Upper lobe of left lung (tissue), 6 donors: ENCODE data around the gene EIF2S3. TPM values are rescaled to one million over a fixed set of nuclear protein-coding genes. Genes with fewer than 3 reads are reported as not detected.
A peak's percentile ranks its signal among the peaks of the same experiment; 100 is the strongest.
"Not testable (repeated sequence)": the region's sequence is repeated elsewhere in the genome, so short reads cannot be mapped to it uniquely, and the experiment has no call there.

ENCODE experiments used
- ATAC-seq, 2 donors: fragments of 200-7000 bp; cut with Tn5 transposase; one replicate each; pipeline ENCODE4 v1.9.1; 2022; ENCODE audit warnings: mild to moderate bottlenecking in 2 of 2, moderate library complexity in 2 of 2; ENCODE audit not compliant: low FRiP score in 2 of 2
- DNase-seq, 2 donors: peaks; one replicate each; pipeline ENCODE4 v3.0.0-alpha.2; 2019 to 2020
- H3K27ac ChIP-seq, 4 donors: fragments of 200-600 bp; sonication (generic); one replicate each; pipeline ENCODE4 v1.5.1; 2016 to 2019
- H3K27me3 ChIP-seq, 4 donors: fragments of 200-600 bp; sonication (generic); one replicate each; pipeline ENCODE4 v1.5.1; 2017 to 2019
- H3K36me3 ChIP-seq, 4 donors: fragments of 200-600 bp; sonication (generic); one replicate each; pipeline ENCODE4 v1.5.1; 2016 to 2019
- H3K4me1 ChIP-seq, 4 donors: fragments of 200-600 bp; sonication (generic); one replicate each; pipeline ENCODE4 v1.5.1; 2018 to 2019
- H3K4me3 ChIP-seq, 4 donors: fragments of 200-600 bp; sonication (generic); one replicate each; pipeline ENCODE4 v1.5.1; 2017 to 2019; ENCODE audit warnings: mild to moderate bottlenecking in 2 of 4, moderate library complexity in 1 of 4
- H3K9me3 ChIP-seq, 4 donors: fragments of 200-600 bp; sonication (generic); one replicate each; pipeline ENCODE4 v1.5.1; 2018 to 2019
- EP300 ChIP-seq, 4 donors: sonication (generic); formaldehyde crosslinking; IDR thresholded peaks; one replicate each; pipeline ENCODE4 v1.5.1; 2017; ENCODE audit warnings: antibody characterized with exemption in 4 of 4, control low read depth in 2 of 4
- POLR2A ChIP-seq, 4 donors: fragments of 450-650 bp; IDR thresholded peaks; one replicate each; pipeline ENCODE4 v1.5.1; 2016 to 2017; ENCODE audit warnings: antibody characterized with exemption in 4 of 4, mild to moderate bottlenecking in 2 of 4
- POLR2AphosphoS5 ChIP-seq, 2 donors: sonication (generic); formaldehyde crosslinking; IDR thresholded peaks; one replicate each; pipeline ENCODE4 v1.5.1; 2017; ENCODE audit warnings: antibody characterized with exemption in 2 of 2
- WGBS, 2 donors: methylation state at CpG; one replicate each; pipeline ENCODE4 v1.1.5; 2017 to 2018; 5-methylcytosine and 5-hydroxymethylcytosine counted together
- total RNA-seq, 6 donors: library from RNA; depleted of rRNA in 4 of 6; stranded (reverse); fragments of >200 nt in 4 of 6; gene quantifications; one replicate each; pipeline versions ENCODE4 v1.1.0 to v1.2.1, GENCODE V29; 2016 to 2021
- TF ChIP-seq, protein P1 (sequence below), 6 experiments: fragments of 450-650 bp in 4 of 6; fragments of 200-600 bp in 2 of 6; sonication (generic) in 2 of 6; IDR thresholded peaks; one replicate each; pipeline ENCODE4 v1.5.1; 2016 to 2019; ENCODE audit warnings: antibody characterized with exemption in 6 of 6
- donor health status: DM: no; HTN: no; CAD: no; lungs with moderate emphysema.
- donor health status: DM: no; HTN: yes; CAD: no; lungs with severe emphysema.

Gene EIF2S3
- total RNA-seq, 6 donors from 2014 or later = 65.0 to 161 (median 104) TPM

DNA sequence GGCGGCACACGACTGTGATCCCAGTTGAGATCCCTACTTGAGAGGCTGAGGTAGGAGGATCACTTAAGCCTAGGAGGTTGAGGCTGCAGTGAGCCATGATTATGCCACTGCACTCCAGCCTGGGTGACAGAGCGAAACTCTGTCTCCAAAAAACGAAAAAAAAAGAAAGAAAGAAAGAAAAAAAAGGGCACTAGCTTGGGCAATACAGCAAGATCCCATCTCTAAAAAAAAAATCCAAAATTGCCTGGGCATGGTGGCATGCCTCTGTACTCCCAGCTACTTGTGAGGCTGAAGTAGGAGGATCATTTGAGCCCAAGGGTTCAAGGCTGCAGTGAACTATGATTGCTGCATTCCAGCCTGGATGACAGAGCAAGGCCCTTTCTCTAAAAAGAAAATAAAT, 17.0 kb upstream of the EIF2S3 start:
- no peaks in the 10 kb centered on the region for H3K36me3 ChIP-seq
- TF ChIP-seq EP300 (IDR thresholded peaks at IDR 0.05) = no peak
- TF ChIP-seq POLR2A (IDR thresholded peaks at IDR 0.05) = no peak
- no peak for TF ChIP-seq POLR2AphosphoS5 (IDR thresholded peaks at IDR 0.05)
- no peaks in the 10 kb centered on the region for H3K4me1 ChIP-seq
- no peak for DNase-seq
- H3K27ac ChIP-seq = no peak overlapping the region
- H3K4me3 ChIP-seq = no peak overlapping the region
- no peak for ATAC-seq
- H3K27me3 ChIP-seq = no peaks in the 10 kb centered on the region
- H3K9me3 ChIP-seq = no peaks in the 10 kb centered on the region
- 79 to 81% methylated on average over 4 of the region's 4 CpGs for WGBS, 2 donors

DNA sequence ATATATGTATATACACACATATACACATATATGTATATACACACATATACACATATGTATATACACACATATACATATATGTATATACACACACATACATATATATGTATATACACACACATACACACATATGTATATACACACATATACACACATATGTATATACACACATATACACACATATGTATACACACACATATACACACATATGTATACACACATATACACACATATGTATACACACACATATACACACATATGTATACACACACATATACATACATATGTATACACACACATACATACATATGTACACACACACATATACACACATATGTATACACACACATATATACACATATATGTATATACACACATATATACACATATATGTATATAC, 8.7 kb upstream of the EIF2S3 start:
- H3K27me3 ChIP-seq, H3K4me3 ChIP-seq, ATAC-seq, DNase-seq, H3K27ac ChIP-seq, H3K9me3 ChIP-seq, H3K36me3 ChIP-seq, H3K4me1 ChIP-seq: not testable (repeated sequence)

DNA sequence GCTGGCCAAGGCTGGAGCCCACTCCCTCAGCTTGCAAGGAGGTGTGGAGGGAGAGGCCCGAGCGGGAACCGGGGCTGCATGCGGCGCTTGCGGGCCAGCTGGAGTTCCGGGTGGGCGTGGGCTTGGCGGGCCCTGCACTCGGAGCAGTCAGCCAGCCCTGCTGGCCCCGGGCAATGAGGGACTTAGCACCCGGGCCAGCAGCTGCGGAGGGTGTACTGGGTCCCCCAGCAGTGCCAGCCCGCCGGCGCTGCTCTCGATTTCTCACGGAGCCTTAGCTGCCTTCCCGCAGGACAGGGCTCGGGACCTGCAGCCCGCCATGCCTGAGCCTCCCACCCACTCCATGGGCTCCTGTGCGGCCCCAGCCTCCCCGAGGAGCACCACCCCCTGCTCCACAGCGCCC, 5.1 kb upstream of the EIF2S3 start:
- not testable (repeated sequence) for H3K4me3 ChIP-seq, H3K27ac ChIP-seq, ATAC-seq, H3K9me3 ChIP-seq, H3K36me3 ChIP-seq, H3K27me3 ChIP-seq, H3K4me1 ChIP-seq
- DNase-seq = peak in 1 of 2 donors; percentile 52
- 96 to 100% methylated on average over 3 to 17 of the region's 24 CpGs for whole genome bisulfite sequencing, 2 donors

DNA sequence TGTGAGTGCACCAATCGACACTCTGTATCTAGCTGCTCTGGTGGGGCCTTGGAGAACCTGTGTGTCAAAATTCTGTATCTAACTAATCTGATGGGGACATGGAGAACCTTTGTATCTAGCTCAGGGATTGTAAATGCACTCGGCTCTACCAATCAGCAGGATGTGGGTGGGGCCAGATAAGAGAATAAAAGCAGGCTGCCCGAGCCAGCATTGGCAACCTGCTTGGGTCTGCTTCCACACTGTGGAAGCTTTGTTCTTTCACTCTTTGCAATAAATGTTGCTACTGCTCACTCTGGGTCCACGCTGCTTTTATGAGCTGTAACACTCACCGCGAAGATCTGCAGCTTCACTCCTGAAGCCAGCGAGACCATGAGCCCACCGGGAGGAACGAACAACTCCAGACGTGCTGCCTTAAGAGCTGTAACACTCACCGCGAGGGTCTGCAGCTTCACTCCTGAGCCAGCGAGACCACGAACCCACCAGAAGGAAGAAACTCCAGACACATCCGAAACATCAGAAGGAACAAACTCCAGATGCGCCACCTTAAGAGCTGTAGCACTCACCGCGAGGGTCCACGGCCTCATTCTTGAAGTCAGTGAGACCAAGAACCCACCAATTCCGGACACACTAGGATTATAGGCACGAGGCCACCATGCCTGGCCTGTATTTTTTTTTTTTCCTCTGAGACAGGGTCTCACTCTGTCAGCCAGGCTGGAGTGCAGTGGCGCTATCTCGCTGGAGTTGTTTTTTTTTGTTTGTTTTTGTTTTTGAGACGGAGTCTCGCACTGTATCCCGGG, 4.0 kb upstream of the EIF2S3 start:
- H3K9me3 ChIP-seq, ATAC-seq, H3K36me3 ChIP-seq, DNase-seq, H3K27me3 ChIP-seq, H3K4me3 ChIP-seq, H3K4me1 ChIP-seq, H3K27ac ChIP-seq: not testable (repeated sequence)
- 79 to 83% methylated on average over 10 to 26 of the region's 26 CpGs for WGBS, 2 donors

DNA sequence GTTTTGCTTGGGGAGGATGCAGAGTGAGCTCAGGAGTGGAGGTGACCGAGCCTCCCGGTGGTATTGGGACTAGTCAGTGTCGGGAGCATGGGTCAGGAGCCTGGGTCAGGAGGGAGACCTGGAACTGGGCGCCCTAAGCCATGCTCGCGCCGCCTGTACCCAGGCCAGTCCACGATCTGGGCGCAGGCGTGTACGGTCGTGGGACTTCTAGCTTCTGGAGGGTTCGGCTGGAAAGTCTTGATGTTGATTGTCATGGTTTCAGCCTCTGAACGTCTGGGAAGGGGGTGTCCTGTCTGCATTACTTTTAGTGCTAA, 244 bp downstream of the EIF2S3 start:
- DNase-seq (no peak), ATAC-seq (peak; percentile 46 to 81)
- Histone ChIP-seq H3K4me3 (peak overlapping the region in 3 of 4 donors; percentile 75 to 92 (median 75)), H3K27ac (peak overlapping the region; percentile 90 to 93 (median 91)), H3K9me3 (no peaks in the 10 kb centered on the region), H3K36me3 (peaks cover 0 to 33% (median 11%) of the 10 kb centered on the region in 4 donors), H3K4me1 (peaks cover 0 to 7% (median 4%) of the 10 kb centered on the region in 4 donors), H3K27me3 (no peaks in the 10 kb centered on the region)
- no peak for TF ChIP-seq POLR2AphosphoS5 (IDR thresholded peaks at IDR 0.05)
- TF ChIP-seq, protein P1, sequence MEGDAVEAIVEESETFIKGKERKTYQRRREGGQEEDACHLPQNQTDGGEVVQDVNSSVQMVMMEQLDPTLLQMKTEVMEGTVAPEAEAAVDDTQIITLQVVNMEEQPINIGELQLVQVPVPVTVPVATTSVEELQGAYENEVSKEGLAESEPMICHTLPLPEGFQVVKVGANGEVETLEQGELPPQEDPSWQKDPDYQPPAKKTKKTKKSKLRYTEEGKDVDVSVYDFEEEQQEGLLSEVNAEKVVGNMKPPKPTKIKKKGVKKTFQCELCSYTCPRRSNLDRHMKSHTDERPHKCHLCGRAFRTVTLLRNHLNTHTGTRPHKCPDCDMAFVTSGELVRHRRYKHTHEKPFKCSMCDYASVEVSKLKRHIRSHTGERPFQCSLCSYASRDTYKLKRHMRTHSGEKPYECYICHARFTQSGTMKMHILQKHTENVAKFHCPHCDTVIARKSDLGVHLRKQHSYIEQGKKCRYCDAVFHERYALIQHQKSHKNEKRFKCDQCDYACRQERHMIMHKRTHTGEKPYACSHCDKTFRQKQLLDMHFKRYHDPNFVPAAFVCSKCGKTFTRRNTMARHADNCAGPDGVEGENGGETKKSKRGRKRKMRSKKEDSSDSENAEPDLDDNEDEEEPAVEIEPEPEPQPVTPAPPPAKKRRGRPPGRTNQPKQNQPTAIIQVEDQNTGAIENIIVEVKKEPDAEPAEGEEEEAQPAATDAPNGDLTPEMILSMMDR (IDR thresholded peaks at IDR 0.05) = no peak
- no peak for TF ChIP-seq EP300 (IDR thresholded peaks at IDR 0.05)
- no peak for TF ChIP-seq POLR2A (IDR thresholded peaks at IDR 0.05)
- WGBS, 2 donors = 8% methylated on average over 14 of the region's 14 CpGs; no CpG with 5 or more reads in 1 of the 2 donors

DNA sequence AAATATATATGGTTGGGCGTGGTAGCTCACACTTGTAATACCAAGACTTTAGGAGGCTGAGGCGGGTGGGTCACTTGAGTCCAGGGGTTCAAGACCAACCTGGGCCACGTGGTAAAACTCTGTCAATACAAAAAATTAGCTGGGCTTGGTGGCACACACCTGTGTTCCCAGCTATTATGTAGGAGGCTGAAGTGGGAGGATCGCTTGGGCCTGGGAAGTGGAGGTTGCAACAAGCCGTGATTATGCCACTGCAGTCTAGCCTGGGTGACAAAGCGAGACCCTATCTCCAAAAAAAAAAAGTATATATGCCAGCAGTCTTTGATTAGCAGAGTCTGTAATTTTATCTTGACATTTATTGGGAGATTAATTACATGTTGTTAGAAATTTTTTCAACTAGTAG, 8.7 kb downstream of the EIF2S3 start:
- no peak for ATAC-seq
- Histone ChIP-seq H3K27ac (no peak overlapping the region), H3K36me3 (peaks cover 3 to 100% (median 44%) of the 10 kb centered on the region in 4 donors), H3K27me3 (no peaks in the 10 kb centered on the region), H3K4me3 (no peak overlapping the region), H3K4me1 (peaks cover 0 to 5% (median 0%) of the 10 kb centered on the region in 4 donors), H3K9me3 (no peaks in the 10 kb centered on the region)
- TF ChIP-seq EP300 (IDR thresholded peaks at IDR 0.05) = no peak
- TF ChIP-seq POLR2AphosphoS5 (IDR thresholded peaks at IDR 0.05) = no peak
- TF ChIP-seq, protein P1 (IDR thresholded peaks at IDR 0.05) = no peak
- TF ChIP-seq POLR2A (IDR thresholded peaks at IDR 0.05) = no peak
- no peak for DNase-seq
- 92 to 96% methylated on average over 6 of the region's 6 CpGs for WGBS, 2 donors

DNA sequence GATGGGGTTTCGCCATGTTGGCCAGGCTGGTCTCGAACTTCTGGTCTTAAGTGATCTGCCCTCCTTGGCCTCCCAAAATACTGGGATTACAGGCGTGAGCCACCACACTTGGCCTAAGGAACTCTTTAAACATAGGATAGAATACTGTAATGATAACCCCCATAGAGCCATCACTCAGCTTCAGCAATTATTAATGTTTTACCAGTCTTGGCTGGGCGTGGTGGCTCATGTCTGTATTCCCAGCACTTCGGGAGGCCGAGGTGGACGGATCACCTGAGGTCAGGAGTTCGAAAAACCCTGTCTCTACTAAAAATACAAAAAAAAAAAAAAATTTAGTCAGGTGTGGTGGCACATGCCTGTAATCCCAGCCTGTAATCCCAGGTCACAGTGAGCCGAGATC, 15.1 kb downstream of the EIF2S3 start:
- ATAC-seq (no peak), DNase-seq (no peak)
- Histone ChIP-seq H3K36me3 (peaks cover 5 to 100% (median 40%) of the 10 kb centered on the region in 4 donors), H3K27me3 (no peaks in the 10 kb centered on the region), H3K4me1 (no peaks in the 10 kb centered on the region), H3K27ac (no peak overlapping the region), H3K4me3 (no peak overlapping the region), H3K9me3 (no peaks in the 10 kb centered on the region)
- TF ChIP-seq POLR2AphosphoS5 (IDR thresholded peaks at IDR 0.05) (no peak), POLR2A (IDR thresholded peaks at IDR 0.05) (no peak), EP300 (IDR thresholded peaks at IDR 0.05) (no peak)
- TF ChIP-seq, protein P1 (IDR thresholded peaks at IDR 0.05) = no peak
- WGBS, 2 donors = 98% methylated on average over 8 to 9 of the region's 9 CpGs
